OCI-LY1 (cell line): Measurements from ENCODE around the gene TMOD2.

Experiments
- EZH2 ChIP-seq: fragments of 200-600 bp; sonication (generic), shearing (Covaris generic); IDR thresholded peaks from 2 replicates; pipeline ENCODE4 v1.8.0; 2017; ENCODE audit warnings: borderline replicate concordance, mixed run types, mild to moderate bottlenecking, antibody characterized with exemption, low read length, moderate library complexity, mixed read lengths
- TF ChIP-seq, protein P1 (sequence below): fragments of 200-600 bp; sonication (generic), shearing (Covaris generic); IDR thresholded peaks from 2 replicates; pipeline ENCODE4 v1.5.1; 2017; ENCODE audit warnings: mild to moderate bottlenecking, antibody characterized with exemption, low read length, moderate library complexity, mixed read lengths

DNA sequence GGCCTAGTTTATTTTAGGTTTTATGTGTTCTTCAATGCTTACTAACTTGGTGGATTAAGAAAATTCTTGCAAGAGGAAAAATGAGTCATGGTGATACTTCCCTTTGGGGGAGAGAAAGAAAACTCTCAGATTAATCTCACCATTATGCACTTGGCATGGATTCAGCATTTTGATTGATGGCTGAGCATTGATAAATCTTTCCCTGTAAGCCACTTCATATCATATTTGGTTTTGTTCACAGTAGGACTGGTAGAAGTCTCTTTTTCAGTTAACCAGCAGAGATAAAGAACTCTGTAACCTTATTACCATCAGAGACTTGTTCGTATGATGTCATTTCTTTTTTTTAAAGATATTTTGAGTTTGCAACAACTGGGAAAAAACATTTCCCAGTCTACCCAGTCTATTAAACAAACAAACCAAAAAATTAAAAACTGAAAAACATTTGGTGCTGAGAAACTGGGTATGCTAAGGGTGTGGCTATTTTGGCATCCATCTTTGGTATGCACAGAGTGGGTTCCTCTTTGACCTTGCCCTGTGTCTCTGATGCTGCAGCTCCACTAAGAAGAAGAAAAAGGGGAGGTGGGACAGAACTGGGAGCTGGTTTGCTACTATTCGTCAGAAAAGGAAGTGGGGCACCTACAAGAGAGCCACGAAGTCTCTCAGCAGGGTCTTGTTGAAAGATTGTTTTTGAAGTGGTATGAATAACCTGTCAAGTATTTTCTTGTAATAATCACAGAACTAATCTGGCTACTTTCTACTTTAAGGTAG lies 95.2 kb downstream of the TMOD2 start:
- TF ChIP-seq, protein P1, sequence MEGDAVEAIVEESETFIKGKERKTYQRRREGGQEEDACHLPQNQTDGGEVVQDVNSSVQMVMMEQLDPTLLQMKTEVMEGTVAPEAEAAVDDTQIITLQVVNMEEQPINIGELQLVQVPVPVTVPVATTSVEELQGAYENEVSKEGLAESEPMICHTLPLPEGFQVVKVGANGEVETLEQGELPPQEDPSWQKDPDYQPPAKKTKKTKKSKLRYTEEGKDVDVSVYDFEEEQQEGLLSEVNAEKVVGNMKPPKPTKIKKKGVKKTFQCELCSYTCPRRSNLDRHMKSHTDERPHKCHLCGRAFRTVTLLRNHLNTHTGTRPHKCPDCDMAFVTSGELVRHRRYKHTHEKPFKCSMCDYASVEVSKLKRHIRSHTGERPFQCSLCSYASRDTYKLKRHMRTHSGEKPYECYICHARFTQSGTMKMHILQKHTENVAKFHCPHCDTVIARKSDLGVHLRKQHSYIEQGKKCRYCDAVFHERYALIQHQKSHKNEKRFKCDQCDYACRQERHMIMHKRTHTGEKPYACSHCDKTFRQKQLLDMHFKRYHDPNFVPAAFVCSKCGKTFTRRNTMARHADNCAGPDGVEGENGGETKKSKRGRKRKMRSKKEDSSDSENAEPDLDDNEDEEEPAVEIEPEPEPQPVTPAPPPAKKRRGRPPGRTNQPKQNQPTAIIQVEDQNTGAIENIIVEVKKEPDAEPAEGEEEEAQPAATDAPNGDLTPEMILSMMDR, result no peak
- TF ChIP-seq EZH2, result no peak
